GM12801 (cell line): Measurements from ENCODE around the gene TUFM.

Experiments used
- CTCF ChIP-seq: IDR thresholded peaks from one replicate; pipeline ENCODE4 v1.5.1; 2011; ENCODE audit warnings: control low read depth; ENCODE audit not compliant: insufficient read length; ENCODE audit errors: extremely low read depth

Gene TUFM

GRCh38 chr16:28876973-28877654 is 31.0 kb upstream of the TUFM start:
- TF ChIP-seq CTCF = no peak

GRCh38 chr16:28876019-28876659 is 30.0 kb upstream of the TUFM start:
- TF ChIP-seq CTCF = no peak

- no peak for TF ChIP-seq CTCF
These were observed 29.2 kb upstream of the TUFM start for GRCh38 chr16:28875134-28876018.

- TF ChIP-seq CTCF = no peak
These were observed 28.3 kb upstream of the TUFM start for GRCh38 chr16:28874406-28874805.

- no peak for TF ChIP-seq CTCF
These were observed 27.5 kb upstream of the TUFM start for GRCh38 chr16:28873543-28874201.

- TF ChIP-seq CTCF = no peak
These were observed 26.8 kb upstream of the TUFM start for GRCh38 chr16:28872952-28873351.

GRCh38 chr16:28869201-28869600 is 23.1 kb upstream of the TUFM start:
- no peak for TF ChIP-seq CTCF
